Epithelial cell of proximal tubule (primary cell): Measurements from ENCODE around the gene HMX2. TPM values are rescaled to one million over a fixed set of nuclear protein-coding genes. Genes with fewer than 3 reads are reported as not detected.

Experiments used
- DNase-seq: peaks from one replicate; pipeline ENCODE4 v3.0.0-alpha.2; 2011; ENCODE audit warnings: low read depth
- H3K4me3 ChIP-seq: 2 replicates; pipeline ENCODE4 v1.5.1; 2011; ENCODE audit warnings: low read depth, mild to moderate bottlenecking, low read length
- total RNA-seq: library from RNA; depleted of rRNA; stranded (reverse); fragments of >200 nt; gene quantifications from 2 replicates; pipeline ENCODE4 v1.2.3, GENCODE V29; 2015
- TF ChIP-seq, protein P1 (sequence below): conservative IDR thresholded peaks from 2 replicates; pipeline ENCODE4 v1.5.1; 2012; ENCODE audit warnings: low read depth, mild to moderate bottlenecking, low read length

The HMX2 gene
- total RNA-seq, 1 donor from 2014 or later = not detected

DNA sequence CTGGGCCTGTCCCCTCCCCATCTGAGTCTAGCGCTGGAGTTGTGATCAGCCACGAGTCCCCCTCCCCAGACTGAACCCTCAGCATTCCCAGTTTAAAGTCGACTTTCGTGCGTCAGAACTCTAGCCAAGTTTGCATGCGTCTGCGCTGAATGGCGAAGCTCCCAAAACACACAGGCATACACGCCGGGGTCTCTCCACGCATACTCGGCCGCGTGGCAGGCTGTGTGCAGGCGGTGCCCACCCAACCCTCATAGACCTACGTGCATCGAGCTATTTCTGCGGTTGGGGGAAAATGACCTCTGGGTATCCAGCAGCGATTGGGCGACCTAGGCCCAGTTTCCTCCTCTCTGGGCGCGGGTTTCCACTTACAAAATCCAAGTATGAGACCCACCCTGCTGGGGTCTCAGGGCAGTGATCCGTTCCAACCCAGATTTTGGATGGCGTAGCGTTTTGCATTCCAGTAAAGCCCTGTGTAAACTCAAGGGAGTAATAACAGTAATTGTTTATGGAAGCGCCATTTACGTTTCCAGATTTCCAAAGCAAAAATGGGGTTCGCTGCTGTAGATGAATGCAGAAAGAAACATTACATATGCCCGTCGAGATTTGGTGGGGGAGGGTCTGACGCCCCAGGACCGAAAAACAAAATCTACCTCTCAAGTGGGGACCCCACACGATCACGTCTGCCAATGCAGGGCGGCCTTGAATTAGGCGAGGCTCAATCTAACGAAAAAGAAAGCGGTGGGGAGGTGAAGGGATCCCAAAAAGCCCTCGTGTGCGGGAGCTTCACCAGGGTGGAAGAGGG, 14.2 kb upstream of the HMX2 start:
- H3K4me3 ChIP-seq = no peak overlapping the region
- TF ChIP-seq, protein P1, sequence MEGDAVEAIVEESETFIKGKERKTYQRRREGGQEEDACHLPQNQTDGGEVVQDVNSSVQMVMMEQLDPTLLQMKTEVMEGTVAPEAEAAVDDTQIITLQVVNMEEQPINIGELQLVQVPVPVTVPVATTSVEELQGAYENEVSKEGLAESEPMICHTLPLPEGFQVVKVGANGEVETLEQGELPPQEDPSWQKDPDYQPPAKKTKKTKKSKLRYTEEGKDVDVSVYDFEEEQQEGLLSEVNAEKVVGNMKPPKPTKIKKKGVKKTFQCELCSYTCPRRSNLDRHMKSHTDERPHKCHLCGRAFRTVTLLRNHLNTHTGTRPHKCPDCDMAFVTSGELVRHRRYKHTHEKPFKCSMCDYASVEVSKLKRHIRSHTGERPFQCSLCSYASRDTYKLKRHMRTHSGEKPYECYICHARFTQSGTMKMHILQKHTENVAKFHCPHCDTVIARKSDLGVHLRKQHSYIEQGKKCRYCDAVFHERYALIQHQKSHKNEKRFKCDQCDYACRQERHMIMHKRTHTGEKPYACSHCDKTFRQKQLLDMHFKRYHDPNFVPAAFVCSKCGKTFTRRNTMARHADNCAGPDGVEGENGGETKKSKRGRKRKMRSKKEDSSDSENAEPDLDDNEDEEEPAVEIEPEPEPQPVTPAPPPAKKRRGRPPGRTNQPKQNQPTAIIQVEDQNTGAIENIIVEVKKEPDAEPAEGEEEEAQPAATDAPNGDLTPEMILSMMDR = no peak
- no peak for DNase-seq

DNA sequence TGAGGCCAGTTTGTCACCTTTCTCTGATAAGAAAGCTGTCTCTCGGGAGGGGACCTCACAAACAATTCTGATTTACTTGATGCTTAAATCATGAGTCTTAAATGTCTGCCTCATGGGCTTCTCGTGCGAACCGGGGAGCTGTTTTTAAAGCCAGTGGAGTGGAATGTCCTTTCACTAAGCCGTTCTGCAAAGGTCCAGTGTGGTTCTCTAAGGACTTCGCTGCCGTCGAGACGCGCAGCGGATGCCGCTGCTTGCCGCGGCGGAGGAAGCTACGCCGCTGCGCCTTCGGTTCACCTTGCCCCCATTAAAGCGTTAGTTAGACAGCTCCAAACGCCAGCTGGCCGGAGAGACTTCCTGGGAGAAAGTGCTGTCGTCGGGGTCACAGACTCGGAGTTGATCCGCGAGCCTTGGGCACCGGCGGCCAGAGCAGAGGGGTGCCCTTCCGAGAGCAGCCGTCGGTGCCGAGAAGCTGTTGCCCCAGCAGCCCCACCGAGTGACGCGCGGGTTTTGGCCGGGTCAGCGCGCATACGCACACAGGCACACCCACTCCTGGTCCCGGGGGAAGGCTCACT, 13.5 kb upstream of the HMX2 start:
- H3K4me3 ChIP-seq = no peak overlapping the region
- TF ChIP-seq, protein P1 = no peak
- DNase-seq = no peak

DNA sequence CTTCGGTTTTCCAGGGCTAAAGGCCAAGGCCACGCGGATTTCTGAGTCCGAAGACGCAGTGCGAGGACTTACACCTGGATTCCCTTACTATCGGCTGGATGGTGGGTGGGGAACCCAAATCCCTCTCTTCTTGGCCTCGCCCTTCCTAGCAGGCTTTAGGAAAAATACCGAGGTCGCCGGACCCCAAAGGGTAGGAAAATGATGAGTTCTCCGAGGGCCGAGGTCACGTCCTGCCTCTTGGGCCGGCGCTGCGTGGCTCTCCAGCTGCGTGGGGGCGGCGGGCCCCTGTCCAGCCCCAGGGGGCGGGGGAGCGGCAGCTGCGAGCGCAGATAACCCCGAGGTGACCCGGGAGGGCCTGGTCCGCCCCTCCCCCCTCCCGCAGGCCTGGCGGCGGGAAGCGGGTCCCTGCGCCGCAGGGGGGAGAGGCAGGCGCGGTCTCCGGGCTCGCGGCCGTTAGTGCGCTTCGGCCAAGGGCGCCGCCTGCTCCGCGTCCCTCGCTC, 13.0 kb upstream of the HMX2 start:
- H3K4me3 ChIP-seq = no peak overlapping the region
- TF ChIP-seq, protein P1 = no peak
- no peak for DNase-seq

DNA sequence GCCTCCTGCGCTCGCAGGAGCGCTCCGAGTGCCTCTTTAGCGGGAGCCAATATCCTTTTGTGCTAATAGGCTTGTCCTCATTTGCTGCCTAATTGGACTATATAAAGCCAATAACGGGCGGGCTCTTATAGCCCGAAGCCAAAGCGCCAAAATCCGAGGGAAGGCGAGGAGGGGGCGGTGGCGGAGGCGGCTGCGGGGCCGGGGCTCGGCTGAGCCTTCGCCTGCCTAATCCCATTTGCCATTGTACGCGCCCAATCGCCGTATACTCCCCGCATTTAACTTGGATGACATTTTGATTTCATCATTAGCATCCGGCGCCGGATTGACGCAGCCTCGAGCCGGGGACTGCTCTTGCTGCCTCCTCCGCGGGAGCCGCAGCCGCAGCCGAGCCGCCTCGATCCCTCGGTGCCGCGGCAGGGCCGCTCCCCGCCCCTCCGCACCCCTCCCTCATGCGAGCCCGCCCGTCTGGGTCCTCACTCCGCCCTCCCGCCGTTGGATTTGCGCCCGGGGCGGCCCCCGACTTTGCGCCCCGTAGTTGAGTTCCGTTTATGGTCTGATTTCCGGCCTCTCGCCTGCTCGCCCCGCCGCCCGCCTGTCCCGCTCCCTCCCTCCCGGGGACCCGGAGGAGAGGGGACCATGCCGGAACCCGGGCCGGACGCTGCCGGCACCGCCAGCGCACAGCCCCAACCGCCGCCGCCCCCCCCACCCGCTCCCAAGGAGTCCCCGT, 12.4 kb upstream of the HMX2 start, which contains the start of gene HMX3:
TSS of gene HMX3 (plus strand) at position 556 of the 727 bp plus-strand sequence. CDS start at position 637, 81 bp downstream.
- DNase-seq = no peak
- TF ChIP-seq, protein P1 = no peak
- H3K4me3 ChIP-seq = no peak within 1 kb of the TSS

DNA sequence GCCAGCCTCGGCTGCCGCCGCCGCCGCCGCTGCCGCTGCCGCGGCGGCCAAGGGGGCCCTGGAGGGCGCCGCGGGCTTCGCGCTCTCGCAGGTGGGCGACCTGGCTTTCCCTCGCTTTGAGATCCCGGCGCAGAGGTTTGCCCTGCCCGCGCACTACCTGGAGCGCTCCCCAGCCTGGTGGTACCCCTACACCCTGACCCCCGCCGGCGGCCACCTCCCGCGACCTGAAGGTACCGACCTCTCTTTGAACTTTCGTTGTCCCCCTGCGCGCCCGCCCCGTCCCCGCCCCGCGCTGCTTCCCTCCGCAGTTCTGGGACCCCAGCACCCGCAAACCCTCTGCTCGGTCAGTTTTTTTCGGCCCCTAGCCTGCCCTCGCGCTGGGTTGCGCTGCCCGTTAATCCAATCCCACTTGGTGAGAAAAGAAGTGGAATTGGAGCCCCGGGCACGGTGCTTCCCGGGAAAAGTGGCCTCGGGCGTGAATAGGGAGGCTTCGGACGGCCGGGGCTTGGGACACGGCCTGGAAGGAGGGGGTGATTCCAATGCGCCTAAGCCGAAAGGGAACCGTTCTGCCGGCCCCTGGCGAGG, 11.6 kb upstream of the HMX2 start:
- H3K4me3 ChIP-seq = no peak overlapping the region
- DNase-seq = no peak
- TF ChIP-seq, protein P1 = no peak

DNA sequence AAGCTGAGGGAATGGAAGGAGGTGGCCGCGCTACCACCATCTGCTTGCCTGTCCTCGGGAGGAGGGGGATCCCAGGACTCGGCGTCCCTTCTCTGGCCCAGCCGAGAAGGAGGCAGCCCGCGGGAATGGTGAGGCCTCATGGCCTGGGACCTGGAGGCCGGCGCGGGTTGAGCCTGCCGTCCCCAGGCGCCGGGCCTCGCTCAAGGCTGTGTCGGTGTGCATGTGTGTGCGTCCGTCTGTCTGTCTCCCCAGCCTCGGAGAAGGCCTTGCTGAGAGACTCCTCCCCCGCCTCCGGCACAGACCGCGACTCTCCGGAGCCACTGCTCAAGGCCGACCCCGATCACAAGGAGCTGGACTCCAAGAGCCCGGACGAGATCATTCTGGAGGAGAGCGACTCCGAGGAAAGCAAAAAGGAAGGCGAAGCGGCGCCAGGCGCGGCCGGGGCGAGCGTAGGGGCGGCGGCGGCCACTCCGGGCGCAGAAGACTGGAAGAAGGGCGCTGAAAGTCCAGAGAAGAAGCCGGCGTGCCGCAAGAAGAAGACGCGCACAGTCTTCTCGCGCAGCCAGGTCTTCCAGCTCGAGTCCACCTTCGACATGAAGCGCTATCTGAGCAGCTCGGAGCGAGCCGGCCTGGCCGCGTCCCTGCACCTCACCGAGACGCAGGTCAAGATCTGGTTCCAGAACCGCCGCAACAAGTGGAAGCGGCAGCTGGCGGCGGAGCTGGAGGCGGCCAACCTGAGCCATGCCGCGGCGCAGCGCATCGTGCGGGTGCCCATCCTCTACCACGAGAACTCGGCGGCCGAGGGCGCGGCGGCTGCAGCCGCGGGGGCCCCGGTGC, 10.9 kb upstream of the HMX2 start:
- TF ChIP-seq, protein P1 = no peak
- no peak for DNase-seq

More for the DNA sequence above, 10.9 kb upstream of the HMX2 start:
- H3K4me3 ChIP-seq = no peak overlapping the region
